ENCODE results near the gene OR56B1. TPM values are rescaled to one million over a fixed set of nuclear protein-coding genes. Genes with fewer than 3 reads are reported as not detected.

OR56B1 gene
- polyA plus RNA-seq, 1 donor from 2014 or later, result not detected

- TF ChIP-seq RAD21 (conservative IDR thresholded peaks at IDR 0.05) (no peak), TAF1 (IDR thresholded peaks at IDR 0.05; ENCODE audit: low read depth) (no peak)
These were observed 17.7 kb downstream of the OR56B1 start, which contains the start of gene OR52N4 for GRCh38 chr11:5753943-5754342. Gene OR52N4 (plus strand): TSS chr11:5754243. CDS start chr11:5754741, 498 bp downstream.

DNA sequence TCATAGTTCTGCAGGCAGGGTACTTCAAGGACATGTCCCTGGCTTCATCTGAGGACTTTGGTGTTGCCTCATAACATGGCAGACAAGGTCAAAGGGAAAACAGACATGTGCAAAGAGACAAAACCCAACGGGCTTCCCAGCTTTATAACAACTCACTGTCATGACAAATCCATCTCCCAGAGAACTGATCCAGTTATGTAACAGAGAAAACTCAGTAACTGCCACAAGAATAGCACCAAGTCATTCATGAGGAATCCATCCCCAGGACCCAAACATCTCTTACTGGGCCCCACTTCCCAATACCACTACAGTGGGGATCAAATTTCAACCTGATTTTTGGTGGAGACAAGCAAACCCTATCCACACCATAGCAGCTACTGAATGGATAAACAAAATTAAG lies 30.8 kb downstream of the OR56B1 start:
- TF ChIP-seq, protein P1, sequence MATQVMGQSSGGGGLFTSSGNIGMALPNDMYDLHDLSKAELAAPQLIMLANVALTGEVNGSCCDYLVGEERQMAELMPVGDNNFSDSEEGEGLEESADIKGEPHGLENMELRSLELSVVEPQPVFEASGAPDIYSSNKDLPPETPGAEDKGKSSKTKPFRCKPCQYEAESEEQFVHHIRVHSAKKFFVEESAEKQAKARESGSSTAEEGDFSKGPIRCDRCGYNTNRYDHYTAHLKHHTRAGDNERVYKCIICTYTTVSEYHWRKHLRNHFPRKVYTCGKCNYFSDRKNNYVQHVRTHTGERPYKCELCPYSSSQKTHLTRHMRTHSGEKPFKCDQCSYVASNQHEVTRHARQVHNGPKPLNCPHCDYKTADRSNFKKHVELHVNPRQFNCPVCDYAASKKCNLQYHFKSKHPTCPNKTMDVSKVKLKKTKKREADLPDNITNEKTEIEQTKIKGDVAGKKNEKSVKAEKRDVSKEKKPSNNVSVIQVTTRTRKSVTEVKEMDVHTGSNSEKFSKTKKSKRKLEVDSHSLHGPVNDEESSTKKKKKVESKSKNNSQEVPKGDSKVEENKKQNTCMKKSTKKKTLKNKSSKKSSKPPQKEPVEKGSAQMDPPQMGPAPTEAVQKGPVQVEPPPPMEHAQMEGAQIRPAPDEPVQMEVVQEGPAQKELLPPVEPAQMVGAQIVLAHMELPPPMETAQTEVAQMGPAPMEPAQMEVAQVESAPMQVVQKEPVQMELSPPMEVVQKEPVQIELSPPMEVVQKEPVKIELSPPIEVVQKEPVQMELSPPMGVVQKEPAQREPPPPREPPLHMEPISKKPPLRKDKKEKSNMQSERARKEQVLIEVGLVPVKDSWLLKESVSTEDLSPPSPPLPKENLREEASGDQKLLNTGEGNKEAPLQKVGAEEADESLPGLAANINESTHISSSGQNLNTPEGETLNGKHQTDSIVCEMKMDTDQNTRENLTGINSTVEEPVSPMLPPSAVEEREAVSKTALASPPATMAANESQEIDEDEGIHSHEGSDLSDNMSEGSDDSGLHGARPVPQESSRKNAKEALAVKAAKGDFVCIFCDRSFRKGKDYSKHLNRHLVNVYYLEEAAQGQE (IDR thresholded peaks at IDR 0.05; ENCODE audit: borderline replicate concordance), result no peak
- no peak for TF ChIP-seq TAF1 (IDR thresholded peaks at IDR 0.05; ENCODE audit: low read depth)
- TF ChIP-seq, protein P2, sequence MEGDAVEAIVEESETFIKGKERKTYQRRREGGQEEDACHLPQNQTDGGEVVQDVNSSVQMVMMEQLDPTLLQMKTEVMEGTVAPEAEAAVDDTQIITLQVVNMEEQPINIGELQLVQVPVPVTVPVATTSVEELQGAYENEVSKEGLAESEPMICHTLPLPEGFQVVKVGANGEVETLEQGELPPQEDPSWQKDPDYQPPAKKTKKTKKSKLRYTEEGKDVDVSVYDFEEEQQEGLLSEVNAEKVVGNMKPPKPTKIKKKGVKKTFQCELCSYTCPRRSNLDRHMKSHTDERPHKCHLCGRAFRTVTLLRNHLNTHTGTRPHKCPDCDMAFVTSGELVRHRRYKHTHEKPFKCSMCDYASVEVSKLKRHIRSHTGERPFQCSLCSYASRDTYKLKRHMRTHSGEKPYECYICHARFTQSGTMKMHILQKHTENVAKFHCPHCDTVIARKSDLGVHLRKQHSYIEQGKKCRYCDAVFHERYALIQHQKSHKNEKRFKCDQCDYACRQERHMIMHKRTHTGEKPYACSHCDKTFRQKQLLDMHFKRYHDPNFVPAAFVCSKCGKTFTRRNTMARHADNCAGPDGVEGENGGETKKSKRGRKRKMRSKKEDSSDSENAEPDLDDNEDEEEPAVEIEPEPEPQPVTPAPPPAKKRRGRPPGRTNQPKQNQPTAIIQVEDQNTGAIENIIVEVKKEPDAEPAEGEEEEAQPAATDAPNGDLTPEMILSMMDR (IDR thresholded peaks at IDR 0.05; ENCODE audit: poor library complexity, severe bottlenecking), result no peak
- TF ChIP-seq POLR2AphosphoS5 (IDR thresholded peaks at IDR 0.05), result no peak
- TF ChIP-seq MXI1 (conservative IDR thresholded peaks at IDR 0.05; ENCODE audit: poor library complexity, severe bottlenecking), result no peak
- Histone ChIP-seq H3K27me3 (ENCODE audit: insufficient read depth, low read depth, low read length) (no peaks in the 10 kb centered on the region), H3F3A (ENCODE audit: insufficient read depth, low read length, poor library complexity, severe bottlenecking) (no peaks in the 10 kb centered on the region), H3K36me3 (ENCODE audit: insufficient read depth, low read length) (no peaks in the 10 kb centered on the region), H2AFZ (ENCODE audit: low read depth, low read length) (no peak overlapping the region), H3K4me3 (ENCODE audit: low read length) (no peak overlapping the region), H4K20me1 (ENCODE audit: insufficient read depth) (no peaks in the 10 kb centered on the region), H3K79me2 (replicated peaks; ENCODE audit: insufficient read depth, low read length) (no peaks in the 10 kb centered on the region), H3K9ac (ENCODE audit: low read length) (no peak overlapping the region), H3K9me2 (ENCODE audit: insufficient read depth, low read length) (no peaks in the 10 kb centered on the region), H3K9me3 (ENCODE audit: low read length) (no peaks in the 10 kb centered on the region), H3K27ac (ENCODE audit: low read length) (no peak overlapping the region), H3K4me2 (ENCODE audit: low read length) (no peak overlapping the region)

More at GRCh38 chr11:5753943-5754342, 17.7 kb downstream of the OR56B1 start, which contains the start of gene OR52N4:
- Histone ChIP-seq H3K4me2 (ENCODE audit: low read length) (no peak within 1 kb of the TSS), H3K4me3 (ENCODE audit: low read length) (no peak within 1 kb of the TSS), H3K79me2 (replicated peaks; ENCODE audit: insufficient read depth, low read length) (no peaks in the 10 kb centered on the region), H3K36me3 (ENCODE audit: insufficient read depth, low read length) (no peaks in the 10 kb centered on the region), H3K9me2 (ENCODE audit: insufficient read depth, low read length) (no peaks in the 10 kb centered on the region), H3K9me3 (ENCODE audit: low read length) (no peaks in the 10 kb centered on the region), H2AFZ (ENCODE audit: low read depth, low read length) (no peak within 1 kb of the TSS), H3K27me3 (ENCODE audit: insufficient read depth, low read depth, low read length) (no peaks in the 10 kb centered on the region), H3K9ac (ENCODE audit: low read length) (no peak within 1 kb of the TSS), H3F3A (ENCODE audit: insufficient read depth, low read length, poor library complexity, severe bottlenecking) (no peaks in the 10 kb centered on the region), H4K20me1 (ENCODE audit: insufficient read depth) (no peaks in the 10 kb centered on the region), H3K27ac (ENCODE audit: low read length) (no peak within 1 kb of the TSS)

GRCh38 chr11:5783255-5783654 lies 47.0 kb downstream of the OR56B1 start, which contains the start of gene OR52N5:
Gene OR52N5 (minus strand): TSS chr11:5783355. CDS start chr11:5778634, 4,721 bp downstream.
- no peaks in the 10 kb centered on the region for H3K79me2 ChIP-seq (replicated peaks; ENCODE audit: insufficient read depth, low read length)
- no peaks in the 10 kb centered on the region for H3K9me3 ChIP-seq (ENCODE audit: low read length)
- H4K20me1 ChIP-seq (ENCODE audit: insufficient read depth), result no peaks in the 10 kb centered on the region
- no peak for TF ChIP-seq TAF1 (IDR thresholded peaks at IDR 0.05; ENCODE audit: low read depth)
- no peak for TF ChIP-seq EZH2 (IDR thresholded peaks at IDR 0.05; ENCODE audit: borderline replicate concordance, insufficient read depth, low read length, poor library complexity, severe bottlenecking)
- TF ChIP-seq, protein P1 (IDR thresholded peaks at IDR 0.05; ENCODE audit: borderline replicate concordance), result no peak
- TF ChIP-seq SMC3 (conservative IDR thresholded peaks at IDR 0.05; ENCODE audit: poor library complexity), result no peak
- no peak for TF ChIP-seq POLR2AphosphoS5 (IDR thresholded peaks at IDR 0.05)
- no peak for TF ChIP-seq EP300 (conservative IDR thresholded peaks at IDR 0.05; ENCODE audit: poor library complexity, severe bottlenecking)
- no peak for TF ChIP-seq RAD21 (conservative IDR thresholded peaks at IDR 0.05)
- TF ChIP-seq MXI1 (conservative IDR thresholded peaks at IDR 0.05; ENCODE audit: poor library complexity, severe bottlenecking), result no peak
- TF ChIP-seq, protein P2 (IDR thresholded peaks at IDR 0.05; ENCODE audit: poor library complexity, severe bottlenecking), result no peak
- no peaks in the 10 kb centered on the region for H3F3A ChIP-seq (ENCODE audit: insufficient read depth, low read length, poor library complexity, severe bottlenecking)
- H3K4me3 ChIP-seq (ENCODE audit: low read length), result no peak within 1 kb of the TSS
- no peak within 1 kb of the TSS for H3K9ac ChIP-seq (ENCODE audit: low read length)
- H3K9me2 ChIP-seq (ENCODE audit: insufficient read depth, low read length), result no peaks in the 10 kb centered on the region
- H3K27me3 ChIP-seq (ENCODE audit: insufficient read depth, low read depth, low read length), result no peaks in the 10 kb centered on the region
- no peak within 1 kb of the TSS for H3K4me2 ChIP-seq (ENCODE audit: low read length)
- no peaks in the 10 kb centered on the region for H3K36me3 ChIP-seq (ENCODE audit: insufficient read depth, low read length)
- H3K27ac ChIP-seq (ENCODE audit: low read length), result no peak within 1 kb of the TSS
- no peak within 1 kb of the TSS for H2AFZ ChIP-seq (ENCODE audit: low read depth, low read length)
